ENCODE measurements around the gene CCDC172. TPM values are rescaled to one million over a fixed set of nuclear protein-coding genes. Genes with fewer than 3 reads are reported as not detected.

Gene CCDC172
- polyA plus RNA-seq, 1 experiment: not detected

DNA sequence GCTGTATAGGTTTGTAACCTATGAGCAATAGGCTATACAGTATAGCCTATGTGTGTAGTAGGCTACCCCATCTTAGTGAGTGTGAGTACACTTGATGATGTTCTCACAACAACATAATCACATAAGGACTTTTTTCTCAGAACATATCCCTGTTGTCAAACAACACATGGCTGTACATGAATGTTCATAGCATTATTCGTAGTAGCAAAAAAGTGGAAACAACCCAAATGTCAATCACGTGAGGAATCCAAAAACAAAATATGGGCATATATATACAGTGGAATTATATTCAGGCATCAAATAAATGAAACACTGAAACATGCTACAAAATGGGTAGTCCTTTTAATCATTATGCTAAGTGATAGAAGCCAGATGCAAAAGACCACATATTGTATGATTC lies 31.1 kb downstream of the CCDC172 start:
- ChIA-PET CTCF (no interaction called here), POLR2A (no interaction called here)
- no peak overlapping the region for H3K4me3 ChIP-seq (ENCODE audit: low read depth, low read length)
- no peaks in the 10 kb centered on the region for H3K36me3 ChIP-seq (ENCODE audit: control insufficient read depth, insufficient read depth, low read length)
- H3K27me3 ChIP-seq (ENCODE audit: control insufficient read depth, insufficient read depth, low read length): no peaks in the 10 kb centered on the region
- DNase-seq (ENCODE audit: low read depth): no peak
- TF ChIP-seq, protein P1, sequence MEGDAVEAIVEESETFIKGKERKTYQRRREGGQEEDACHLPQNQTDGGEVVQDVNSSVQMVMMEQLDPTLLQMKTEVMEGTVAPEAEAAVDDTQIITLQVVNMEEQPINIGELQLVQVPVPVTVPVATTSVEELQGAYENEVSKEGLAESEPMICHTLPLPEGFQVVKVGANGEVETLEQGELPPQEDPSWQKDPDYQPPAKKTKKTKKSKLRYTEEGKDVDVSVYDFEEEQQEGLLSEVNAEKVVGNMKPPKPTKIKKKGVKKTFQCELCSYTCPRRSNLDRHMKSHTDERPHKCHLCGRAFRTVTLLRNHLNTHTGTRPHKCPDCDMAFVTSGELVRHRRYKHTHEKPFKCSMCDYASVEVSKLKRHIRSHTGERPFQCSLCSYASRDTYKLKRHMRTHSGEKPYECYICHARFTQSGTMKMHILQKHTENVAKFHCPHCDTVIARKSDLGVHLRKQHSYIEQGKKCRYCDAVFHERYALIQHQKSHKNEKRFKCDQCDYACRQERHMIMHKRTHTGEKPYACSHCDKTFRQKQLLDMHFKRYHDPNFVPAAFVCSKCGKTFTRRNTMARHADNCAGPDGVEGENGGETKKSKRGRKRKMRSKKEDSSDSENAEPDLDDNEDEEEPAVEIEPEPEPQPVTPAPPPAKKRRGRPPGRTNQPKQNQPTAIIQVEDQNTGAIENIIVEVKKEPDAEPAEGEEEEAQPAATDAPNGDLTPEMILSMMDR (IDR thresholded peaks at IDR 0.05; ENCODE audit: insufficient read depth, low read depth, low read length): no peak

DNA sequence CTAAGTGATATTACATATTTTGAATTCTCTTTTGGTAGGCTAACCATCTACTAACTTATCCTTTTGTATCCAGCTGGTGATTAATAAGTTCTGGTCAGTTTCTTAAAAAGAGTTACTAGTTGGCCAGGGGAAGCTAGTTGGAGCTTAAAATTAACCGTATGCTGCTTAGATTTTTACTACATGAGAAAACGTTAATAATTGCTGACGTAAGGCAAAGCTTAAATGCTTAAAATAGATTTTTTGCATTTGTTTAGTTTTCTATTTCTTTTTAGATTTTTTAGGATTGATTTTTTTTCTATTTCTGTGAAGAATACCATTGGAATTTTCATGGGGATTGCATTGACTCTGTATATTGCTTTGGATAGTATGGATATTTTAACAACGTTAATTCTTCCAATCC lies 32.6 kb downstream of the CCDC172 start:
- ChIA-PET CTCF (no interaction called here), POLR2A (no interaction called here)
- TF ChIP-seq, protein P1 (IDR thresholded peaks at IDR 0.05; ENCODE audit: insufficient read depth, low read depth, low read length): no peak
- Histone ChIP-seq H3K27me3 (ENCODE audit: control insufficient read depth, insufficient read depth, low read length) (no peaks in the 10 kb centered on the region), H3K4me3 (ENCODE audit: low read depth, low read length) (no peak overlapping the region), H3K36me3 (ENCODE audit: control insufficient read depth, insufficient read depth, low read length) (no peaks in the 10 kb centered on the region)
- DNase-seq (ENCODE audit: low read depth): no peak

DNA sequence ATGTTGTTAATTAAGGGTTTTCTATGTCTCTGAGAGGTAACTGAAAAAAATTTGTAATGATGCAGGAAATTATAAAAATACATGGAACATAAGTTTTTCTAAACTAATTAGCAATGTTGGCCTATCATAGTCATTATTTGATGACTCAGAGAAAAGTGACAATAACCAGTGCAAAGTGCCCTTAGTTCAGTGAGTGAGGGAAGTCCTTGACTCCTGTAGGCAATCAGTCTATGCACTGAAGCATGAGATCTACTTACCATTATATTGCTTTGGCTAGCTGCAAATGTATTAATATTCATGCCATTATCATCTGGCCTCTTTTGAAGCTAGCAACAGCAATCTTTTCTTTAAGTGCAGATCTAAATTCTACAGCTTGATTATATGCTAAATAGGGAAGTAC lies 40.6 kb downstream of the CCDC172 start:
- no peak for DNase-seq (ENCODE audit: low read depth)
- POLR2A ChIA-PET: no interaction called here
- Histone ChIP-seq H3K4me3 (ENCODE audit: low read depth, low read length) (no peak overlapping the region), H3K36me3 (ENCODE audit: control insufficient read depth, insufficient read depth, low read length) (no peaks in the 10 kb centered on the region), H3K27me3 (ENCODE audit: control insufficient read depth, insufficient read depth, low read length) (no peaks in the 10 kb centered on the region)
- CTCF ChIA-PET: no interaction called here
- TF ChIP-seq, protein P1 (IDR thresholded peaks at IDR 0.05; ENCODE audit: insufficient read depth, low read depth, low read length): no peak

DNA sequence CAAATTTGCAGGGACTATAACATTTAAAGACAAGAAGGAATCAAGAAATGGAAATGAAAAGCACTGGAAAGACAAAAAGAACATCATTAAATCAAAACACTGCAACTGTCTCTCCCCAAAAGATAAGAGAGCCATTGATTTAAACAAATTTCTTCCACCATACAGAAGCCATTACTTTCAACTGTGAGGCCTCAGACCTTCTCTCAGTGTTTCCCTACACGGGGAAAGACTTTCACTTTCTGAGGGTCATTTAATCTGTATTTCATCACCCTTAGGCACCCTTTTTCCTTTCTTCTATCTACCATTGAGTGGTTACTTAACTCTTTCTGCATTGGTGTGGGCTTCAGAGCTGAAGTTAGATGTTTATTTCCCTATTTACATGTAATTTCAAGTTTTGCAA lies 47.5 kb downstream of the CCDC172 start:
- ChIA-PET CTCF (interaction anchor here (1.2 kb wide), 1 partner anchor 14 kb away, joined by 4 read pairs; no protein-coding TSS in a partner anchor), POLR2A (no interaction called here)
- no peak overlapping the region for H3K4me3 ChIP-seq (ENCODE audit: low read depth, low read length)
- no peak for DNase-seq (ENCODE audit: low read depth)
- no peaks in the 10 kb centered on the region for H3K27me3 ChIP-seq (ENCODE audit: control insufficient read depth, insufficient read depth, low read length)
- TF ChIP-seq, protein P1 (IDR thresholded peaks at IDR 0.05; ENCODE audit: insufficient read depth, low read depth, low read length): no peak
- no peaks in the 10 kb centered on the region for H3K36me3 ChIP-seq (ENCODE audit: control insufficient read depth, insufficient read depth, low read length)

DNA sequence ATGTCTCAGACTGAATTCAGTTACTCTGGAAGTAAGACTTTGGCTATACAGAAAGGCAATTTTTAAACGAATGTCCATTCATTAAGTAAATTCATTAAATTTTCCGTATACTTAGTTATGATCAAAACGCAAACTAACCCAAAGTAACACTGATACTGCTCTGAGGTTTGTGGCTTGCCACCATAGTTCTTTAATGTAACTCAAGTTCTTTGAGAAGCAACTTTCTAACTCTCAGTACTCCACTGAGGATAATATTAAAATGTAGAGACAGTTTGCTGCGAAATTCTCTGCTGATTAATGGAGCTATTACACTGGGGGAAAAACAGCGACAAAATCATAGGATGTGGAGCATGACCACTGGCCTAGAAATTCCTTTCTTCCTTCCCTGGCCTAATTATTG lies 58.0 kb downstream of the CCDC172 start:
- TF ChIP-seq, protein P1 (IDR thresholded peaks at IDR 0.05; ENCODE audit: insufficient read depth, low read depth, low read length): no peak
- DNase-seq (ENCODE audit: low read depth): no peak
- CTCF ChIA-PET: interaction anchor here (4.4 kb wide), 1 partner anchor 676 kb away, joined by 29 read pairs; no protein-coding TSS in a partner anchor

More for the DNA sequence above, 58.0 kb downstream of the CCDC172 start:
- Histone ChIP-seq H3K4me3 (ENCODE audit: low read depth, low read length) (no peak overlapping the region), H3K27me3 (ENCODE audit: control insufficient read depth, insufficient read depth, low read length) (no peaks in the 10 kb centered on the region), H3K36me3 (ENCODE audit: control insufficient read depth, insufficient read depth, low read length) (no peaks in the 10 kb centered on the region)
- POLR2A ChIA-PET: no interaction called here
